Keratinocyte (primary cell): ENCODE data around the gene ITPR1. TPM values are rescaled to one million over a fixed set of nuclear protein-coding genes. Genes with fewer than 3 reads are reported as not detected.

Experiments used
- DNase-seq: peaks from one replicate; pipeline ENCODE4 v3.0.0-alpha.2; 2011; ENCODE audit warnings: low read depth, missing footprints, low spot score
- FAIRE-seq: peaks from 2 replicates; lab custom pipeline; 2011; peaks lifted over from hg19 to GRCh38; lab: Jason Lieb, UNC
- H2AFZ ChIP-seq: 2 replicates; pipeline ENCODE4 v1.6.0; 2012; ENCODE audit warnings: low read length, control low read depth, inconsistent platforms; ENCODE audit not compliant: control insufficient read depth
- H3K27ac ChIP-seq: 2 replicates; pipeline ENCODE4 v1.5.1; 2011; ENCODE audit warnings: low read length; ENCODE audit not compliant: control insufficient read depth, insufficient read depth
- H3K27me3 ChIP-seq: 3 replicates; pipeline ENCODE4 v1.6.0; 2011; ENCODE audit warnings: low read length; ENCODE audit not compliant: control insufficient read depth, insufficient read depth; ENCODE audit errors: extremely low read depth
- H3K36me3 ChIP-seq, 2 experiments: 2 replicates in 1 of 2; 3 replicates in 1 of 2; pipeline ENCODE4 v1.5.1; 2011; ENCODE audit warnings: low read length in 2 of 2, mild to moderate bottlenecking in 1 of 2; ENCODE audit not compliant: control insufficient read depth in 2 of 2, insufficient read depth in 2 of 2; ENCODE audit errors: extremely low read depth in 1 of 2
- H3K4me1 ChIP-seq: 3 replicates; pipeline ENCODE4 v1.5.1; 2011; ENCODE audit warnings: low read length; ENCODE audit not compliant: control insufficient read depth, insufficient read depth; ENCODE audit errors: extremely low read depth
- H3K4me2 ChIP-seq: 3 replicates; pipeline ENCODE4 v1.6.0; 2011; ENCODE audit warnings: low read depth, low read length; ENCODE audit not compliant: control insufficient read depth, insufficient read depth; ENCODE audit errors: extremely low read depth
- H3K4me3 ChIP-seq, 3 experiments: fragments of 200-600 bp in 1 of 3; sonication (generic) in 1 of 3; 2 replicates in 2 of 3; 3 replicates in 1 of 3; pipeline ENCODE4 v1.5.1; 2011 to 2016; ENCODE audit warnings: low read length in 3 of 3, mild to moderate bottlenecking in 3 of 3, control low read depth in 2 of 3, inconsistent platforms in 1 of 3, low read depth in 1 of 3, mixed read lengths in 1 of 3, mixed run types in 1 of 3, moderate library complexity in 1 of 3; ENCODE audit not compliant: control insufficient read depth in 2 of 3, insufficient read depth in 2 of 3; ENCODE audit errors: extremely low read depth in 1 of 3
- H3K79me2 ChIP-seq: 2 replicates; pipeline ENCODE4 v1.6.0; 2012; ENCODE audit warnings: low read length; ENCODE audit not compliant: control insufficient read depth, insufficient read depth
- H3K9ac ChIP-seq: 3 replicates; pipeline ENCODE4 v1.6.0; 2011; ENCODE audit warnings: low read length; ENCODE audit not compliant: control insufficient read depth, insufficient read depth; ENCODE audit errors: extremely low read depth
- H3K9me1 ChIP-seq: 3 replicates; pipeline ENCODE4 v1.6.0; 2011; ENCODE audit warnings: low read length; ENCODE audit not compliant: control insufficient read depth, insufficient read depth; ENCODE audit errors: extremely low read depth
- H3K9me3 ChIP-seq: 2 replicates; pipeline ENCODE4 v1.5.1; 2012; ENCODE audit warnings: low read depth, low read length; ENCODE audit not compliant: control insufficient read depth
- H4K20me1 ChIP-seq: 3 replicates; pipeline ENCODE4 v1.6.0; 2011; ENCODE audit warnings: low read length; ENCODE audit not compliant: control insufficient read depth, insufficient read depth; ENCODE audit errors: extremely low read depth
- CTCF ChIP-seq, 3 experiments: IDR thresholded peaks in 1 of 3; conservative IDR thresholded peaks in 1 of 3; optimal IDR thresholded peaks in 1 of 3; 2 replicates in 2 of 3; 3 replicates in 1 of 3; pipeline versions ENCODE3 to v1.5.1; 2011; ENCODE audit warnings: low read length in 3 of 3, mild to moderate bottlenecking in 3 of 3, moderate library complexity in 2 of 3, control low read depth in 1 of 3, inconsistent platforms in 1 of 3; ENCODE audit not compliant: insufficient read depth in 2 of 3; ENCODE audit errors: extremely low read depth in 1 of 3
- EZH2 ChIP-seq: IDR thresholded peaks from one replicate; pipeline ENCODE4 v1.6.1; 2012; ENCODE audit warnings: inconsistent platforms, mild to moderate bottlenecking, low read length, moderate library complexity
- dilution Hi-C: fragments of 300-500 bp; cut with MboI; formaldehyde crosslinking; loops from one replicate; pipeline ENCODE4 v1.7.0; 2020; ENCODE audit warnings: low sequenced_read_pairs; ENCODE audit not compliant: extremely low pct_ligation_motif_present
- polyA plus RNA-seq, 5 experiments: library from polyadenylated mRNA; depleted of rRNA in 3 of 5; stranded (reverse) in 3 of 5; stranded (forward) in 1 of 5; unstranded in 1 of 5; fragments of >200 nt; gene quantifications; 1 replicate in 1 of 5; 2 replicates in 3 of 5; 3 replicates in 1 of 5; pipeline versions ENCODE4 v1.2.1 to v1.2.3, GENCODE V29; 2011 to 2012; ENCODE audit warnings: missing spikeins in 2 of 5, low read depth in 1 of 5, low replicate concordance in 1 of 5

The ITPR1 gene
- polyA plus RNA-seq, 1 donor (not counting 4 experiments of a cell fraction or from before 2014, with no cell fraction given) = 3.5 TPM

DNA sequence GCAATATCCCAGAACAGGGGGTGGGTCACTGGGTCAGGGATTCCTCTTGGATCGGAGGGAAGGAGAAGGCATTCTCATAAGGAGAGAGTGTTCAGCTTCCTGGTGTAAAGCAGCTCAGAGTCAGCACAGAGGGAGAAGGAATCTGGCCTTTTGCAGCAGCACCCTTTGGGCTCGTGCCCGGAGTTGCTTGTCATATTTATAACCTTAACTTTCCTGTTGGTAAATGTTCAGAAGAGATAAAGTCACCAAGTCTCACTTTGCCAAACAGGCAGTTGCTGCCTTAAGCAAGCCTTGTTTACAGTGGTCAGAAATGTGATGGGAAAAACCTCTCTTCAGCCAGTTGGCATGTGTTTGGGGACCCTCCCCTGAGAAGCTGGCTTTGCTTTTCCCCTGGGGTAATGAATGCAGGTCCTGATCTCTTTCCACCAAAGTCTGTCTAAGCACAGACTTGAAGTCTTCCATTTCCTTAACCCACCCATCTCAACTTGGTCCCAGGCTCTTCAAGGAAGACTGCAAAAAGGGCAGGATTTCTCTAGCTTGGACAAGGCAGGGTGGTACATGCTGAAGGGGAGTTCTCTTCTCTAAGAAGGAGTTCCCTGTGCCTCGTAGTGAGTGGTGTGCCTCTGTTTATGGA lies 279.1 kb downstream of the ITPR1 start:
- DNase-seq = no peak
- Histone ChIP-seq H3K36me3 (no peaks in the 10 kb centered on the region), H3K4me2 (no peak overlapping the region), H2AFZ (no peak overlapping the region), H3K27me3 (no peaks in the 10 kb centered on the region), H3K9me3 (no peaks in the 10 kb centered on the region), H3K9ac (no peak overlapping the region), H3K27ac (no peak overlapping the region), H3K79me2 (no peaks in the 10 kb centered on the region), H3K4me3 (no peak overlapping the region), H3K4me1 (peaks cover 11% of the 10 kb centered on the region), H3K9me1 (no peaks in the 10 kb centered on the region), H4K20me1 (no peaks in the 10 kb centered on the region)
- no peak for FAIRE-seq
- dilution Hi-C loops = no loop called here
- TF ChIP-seq CTCF (optimal IDR thresholded peaks at IDR 0.05 in 1 of 3, IDR thresholded peaks at IDR 0.05 in 1 of 3, conservative IDR thresholded peaks at IDR 0.05 in 1 of 3; ENCODE audit: extremely low read depth in 1 of 3, insufficient read depth in 2 of 3, low read length in 3 of 3) = no peak
- no peak for TF ChIP-seq EZH2

GRCh38 chr3:4772858-4773257 lies 279.7 kb downstream of the ITPR1 start:
- no peaks in the 10 kb centered on the region for H3K27me3 ChIP-seq
- no peaks in the 10 kb centered on the region for H3K79me2 ChIP-seq
- H3K9me1 ChIP-seq = no peaks in the 10 kb centered on the region
- no peak overlapping the region for H3K27ac ChIP-seq
- peaks cover 17% of the 10 kb centered on the region for H3K4me1 ChIP-seq
- TF ChIP-seq EZH2 (no peak), CTCF (optimal IDR thresholded peaks at IDR 0.05 in 1 of 3, IDR thresholded peaks at IDR 0.05 in 1 of 3, conservative IDR thresholded peaks at IDR 0.05 in 1 of 3; ENCODE audit: extremely low read depth in 1 of 3, insufficient read depth in 2 of 3, low read length in 3 of 3) (no peak)
- DNase-seq (no peak), FAIRE-seq (no peak)
- no peak overlapping the region for H3K9ac ChIP-seq
- H4K20me1 ChIP-seq = no peaks in the 10 kb centered on the region
- H3K4me2 ChIP-seq = no peak overlapping the region
- H3K9me3 ChIP-seq = no peaks in the 10 kb centered on the region
- dilution Hi-C loops = no loop called here
- no peak overlapping the region for H3K4me3 ChIP-seq
- no peak overlapping the region for H2AFZ ChIP-seq
- H3K36me3 ChIP-seq = no peaks in the 10 kb centered on the region
